ENCODE results near the gene FAM117A. TPM values are rescaled to one million over a fixed set of nuclear protein-coding genes. Genes with fewer than 3 reads are reported as not detected.

FAM117A gene
- total RNA-seq, 1 donor = 1.1 TPM

DNA sequence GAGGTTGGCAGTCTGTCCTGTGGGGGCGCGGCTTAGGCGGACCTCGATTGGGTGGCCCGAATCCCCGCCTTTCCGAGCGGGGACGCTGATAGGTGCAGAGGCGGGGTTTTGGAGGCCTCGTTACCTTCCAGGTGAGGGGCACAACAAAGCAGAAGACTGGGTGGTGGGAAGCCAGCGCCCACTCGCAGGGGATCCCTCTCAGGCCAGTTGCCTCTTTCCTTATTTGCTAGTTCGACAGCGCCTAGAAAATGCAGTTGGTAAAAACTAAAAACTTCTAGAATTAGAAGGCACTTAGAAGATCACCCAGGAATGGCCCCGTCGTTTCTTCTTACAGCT, 25.3 kb upstream of the FAM117A start:
- H3K4me3 ChIP-seq (ENCODE audit: low read depth, low read length) = peak overlapping the region; percentile 77
- TF ChIP-seq, protein P1, sequence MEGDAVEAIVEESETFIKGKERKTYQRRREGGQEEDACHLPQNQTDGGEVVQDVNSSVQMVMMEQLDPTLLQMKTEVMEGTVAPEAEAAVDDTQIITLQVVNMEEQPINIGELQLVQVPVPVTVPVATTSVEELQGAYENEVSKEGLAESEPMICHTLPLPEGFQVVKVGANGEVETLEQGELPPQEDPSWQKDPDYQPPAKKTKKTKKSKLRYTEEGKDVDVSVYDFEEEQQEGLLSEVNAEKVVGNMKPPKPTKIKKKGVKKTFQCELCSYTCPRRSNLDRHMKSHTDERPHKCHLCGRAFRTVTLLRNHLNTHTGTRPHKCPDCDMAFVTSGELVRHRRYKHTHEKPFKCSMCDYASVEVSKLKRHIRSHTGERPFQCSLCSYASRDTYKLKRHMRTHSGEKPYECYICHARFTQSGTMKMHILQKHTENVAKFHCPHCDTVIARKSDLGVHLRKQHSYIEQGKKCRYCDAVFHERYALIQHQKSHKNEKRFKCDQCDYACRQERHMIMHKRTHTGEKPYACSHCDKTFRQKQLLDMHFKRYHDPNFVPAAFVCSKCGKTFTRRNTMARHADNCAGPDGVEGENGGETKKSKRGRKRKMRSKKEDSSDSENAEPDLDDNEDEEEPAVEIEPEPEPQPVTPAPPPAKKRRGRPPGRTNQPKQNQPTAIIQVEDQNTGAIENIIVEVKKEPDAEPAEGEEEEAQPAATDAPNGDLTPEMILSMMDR (IDR thresholded peaks at IDR 0.05; ENCODE audit: insufficient read depth, low read length) = no peak
- DNase-seq (ENCODE audit: low read depth) = no peak

DNA sequence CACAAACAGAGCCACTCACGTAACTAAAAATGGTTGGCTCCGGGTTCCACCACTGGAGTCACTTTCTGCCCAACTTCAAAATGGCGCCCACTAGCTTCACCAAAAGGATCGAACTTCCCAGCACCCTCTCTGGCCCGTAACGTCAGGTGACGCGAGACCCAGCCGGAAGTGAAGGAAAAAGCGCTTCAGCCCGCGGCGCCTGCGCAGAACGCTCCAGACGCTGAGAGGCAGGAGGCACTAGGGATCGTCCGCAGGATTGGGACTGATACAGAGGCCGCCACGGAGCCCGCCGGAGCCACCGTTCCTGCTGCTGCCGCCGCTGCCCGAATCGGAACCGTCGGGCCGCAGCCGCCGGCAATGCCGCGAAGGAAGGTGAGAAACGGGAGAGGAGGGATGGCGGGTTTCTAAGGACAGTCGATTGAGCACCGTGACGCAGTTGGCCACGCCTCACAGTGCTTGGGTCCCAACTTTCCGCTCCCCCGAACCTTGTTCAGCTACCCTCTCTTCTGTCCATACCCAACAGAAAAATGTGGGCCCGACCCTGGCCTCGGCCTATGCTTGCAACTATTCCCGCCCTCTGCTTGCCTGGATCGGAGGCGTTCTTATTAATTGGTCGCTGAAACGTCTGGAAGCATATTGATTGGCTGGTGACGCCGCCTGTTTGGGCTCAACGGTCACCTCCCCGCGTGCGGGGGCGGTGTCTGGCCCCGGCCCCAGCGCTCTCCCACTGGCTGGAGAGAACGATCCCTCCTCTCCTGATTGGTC, 24.7 kb upstream of the FAM117A start, which contains the start of gene KAT7:
Gene KAT7, plus strand, starts transcription at position 204 of the 765 bp plus-strand sequence. Its CDS starts 154 bp downstream, at position 358.
- H3K4me3 ChIP-seq (ENCODE audit: low read depth, low read length) = peak within 1 kb of the TSS; percentile 77
- TF ChIP-seq, protein P1 (IDR thresholded peaks at IDR 0.05; ENCODE audit: insufficient read depth, low read length) = no peak
- peak; percentile 100 for DNase-seq (ENCODE audit: low read depth)

DNA sequence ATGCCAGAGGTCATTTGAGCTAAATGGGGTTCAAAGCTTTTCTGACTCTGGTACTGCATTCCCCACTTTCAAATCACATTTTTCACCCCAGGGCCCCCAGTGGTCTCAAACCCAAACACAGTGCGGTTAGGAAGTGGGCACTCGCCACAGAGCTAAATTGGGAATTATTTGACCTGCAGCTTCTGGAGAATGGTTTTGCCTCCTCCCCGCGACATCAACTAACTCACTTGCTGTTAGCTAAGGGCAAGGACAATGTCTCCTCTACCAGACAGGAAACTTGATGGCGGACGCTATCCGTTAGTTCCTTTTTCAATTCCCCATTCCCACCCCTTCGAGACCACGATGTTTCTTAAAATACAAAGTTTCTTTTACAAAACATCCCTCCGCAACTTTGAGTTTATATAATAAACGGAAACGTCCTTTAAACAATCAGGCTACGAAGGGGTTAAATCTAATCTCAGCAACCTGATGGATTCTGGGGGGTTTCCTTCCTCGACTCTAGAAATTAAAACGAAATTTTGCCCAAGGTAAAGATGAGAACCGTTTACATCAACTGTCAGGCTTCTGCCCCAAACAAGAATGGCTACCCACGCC, 24.1 kb upstream of the FAM117A start:
- TF ChIP-seq, protein P1 (IDR thresholded peaks at IDR 0.05; ENCODE audit: insufficient read depth, low read length) = no peak
- H3K4me3 ChIP-seq (ENCODE audit: low read depth, low read length) = peak overlapping the region; percentile 70
- no peak for DNase-seq (ENCODE audit: low read depth)

DNA sequence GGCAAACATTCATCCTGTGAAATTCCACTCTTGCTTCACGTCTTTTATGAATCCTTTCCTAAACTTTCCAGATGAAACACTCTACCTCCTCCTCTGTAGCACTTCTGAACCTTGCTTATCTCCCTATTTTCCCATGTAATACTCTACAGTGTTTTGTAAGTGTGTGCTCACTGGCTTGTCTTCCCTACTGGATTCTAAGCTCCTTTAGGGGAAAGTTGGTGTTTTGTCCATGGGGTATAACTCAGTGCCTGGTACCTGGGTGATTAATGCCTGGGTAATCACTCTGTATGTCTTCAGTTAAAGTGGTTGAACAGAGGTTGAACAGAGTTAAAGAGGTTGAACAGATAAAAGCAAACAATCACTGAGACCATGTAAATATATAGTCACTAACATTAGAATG, 20.7 kb upstream of the FAM117A start:
- TF ChIP-seq, protein P1 (IDR thresholded peaks at IDR 0.05; ENCODE audit: insufficient read depth, low read length) = no peak
- DNase-seq (ENCODE audit: low read depth) = no peak
- H3K4me3 ChIP-seq (ENCODE audit: low read depth, low read length) = no peak overlapping the region

DNA sequence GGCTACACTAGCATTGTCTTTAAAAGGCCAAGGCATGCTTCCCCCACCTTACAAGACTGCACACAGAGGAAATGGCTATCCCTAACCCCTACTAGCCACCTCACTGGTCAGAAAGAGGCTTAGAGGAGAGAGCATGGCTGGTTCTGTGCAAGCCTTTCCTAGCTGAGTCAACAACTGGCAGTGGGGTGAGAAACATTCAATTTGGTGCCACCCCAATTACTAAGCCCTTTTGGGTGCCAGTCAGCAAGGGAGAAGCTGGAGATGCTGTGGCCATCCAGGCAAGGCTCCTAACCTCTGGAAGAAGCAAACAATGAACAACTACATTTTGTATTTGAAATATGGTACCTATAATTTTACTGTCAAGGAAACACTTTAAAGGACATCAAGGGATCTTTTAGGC, 19.9 kb upstream of the FAM117A start:
- DNase-seq (ENCODE audit: low read depth) = no peak
- TF ChIP-seq, protein P1 (IDR thresholded peaks at IDR 0.05; ENCODE audit: insufficient read depth, low read length) = no peak
- H3K4me3 ChIP-seq (ENCODE audit: low read depth, low read length) = no peak overlapping the region

DNA sequence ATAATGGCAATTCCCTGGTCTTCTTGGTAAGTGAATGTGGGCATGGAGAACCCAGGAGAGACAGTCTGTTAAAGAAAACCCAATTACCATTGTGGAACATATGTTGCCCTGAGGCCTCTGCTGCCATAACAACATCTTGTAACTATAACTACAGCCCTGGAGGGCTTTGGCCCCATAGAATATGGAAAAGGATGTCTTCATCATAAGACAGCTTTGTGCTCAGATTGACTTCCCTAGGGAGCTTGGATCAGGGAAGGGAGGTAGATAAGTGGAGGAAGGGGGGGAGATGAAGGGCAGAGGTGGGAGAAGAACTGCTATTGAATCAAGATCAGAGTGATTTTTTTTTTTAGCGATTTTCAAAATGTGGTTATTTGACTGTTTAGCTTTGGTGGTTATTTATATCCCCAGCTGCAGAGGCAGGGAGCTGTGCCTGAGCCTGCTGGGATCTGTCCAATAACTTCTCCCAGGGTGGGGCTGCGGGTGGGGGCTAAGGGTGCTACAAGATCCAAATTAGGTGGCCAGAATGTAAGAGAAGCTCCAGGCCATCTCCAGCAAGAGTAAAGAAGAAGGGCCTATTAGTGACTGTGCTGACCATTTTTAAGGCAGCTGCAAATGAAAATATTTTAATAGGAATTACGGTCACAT, 19.3 kb upstream of the FAM117A start:
- TF ChIP-seq, protein P1 (IDR thresholded peaks at IDR 0.05; ENCODE audit: insufficient read depth, low read length) = no peak
- no peak overlapping the region for H3K4me3 ChIP-seq (ENCODE audit: low read depth, low read length)

More for the DNA sequence above, 19.3 kb upstream of the FAM117A start:
- peak; percentile 32 for DNase-seq (ENCODE audit: low read depth)

Data from fibroblast of the aortic adventitia (primary cell).